IMR-90 (cell line): ENCODE results near the gene MAML2. TPM values are rescaled to one million over a fixed set of nuclear protein-coding genes. Genes with fewer than 3 reads are reported as not detected.

ENCODE experiments used
- ATAC-seq: fragments of 200-7000 bp; cut with Tn5 transposase; 2 replicates; pipeline ENCODE4 v1.9.1; 2020; ENCODE audit warnings: low read depth, mild to moderate bottlenecking, moderate library complexity
- BruUV-seq: library from RNA; stranded (reverse); fragments of 400-500 nt; replicated peaks from 2 replicates; lab custom pipeline; 2021; lab: Mats Ljungman, UMichigan
- CTCF ChIA-PET: fragments of 300-600 bp; formaldehyde crosslinking; extraction: SDS; loops from one replicate; lab custom pipeline; 2021; ENCODE audit warnings: antibody characterized with exemption; lab: Yijun Ruan, JAX
- POLR2A ChIA-PET: fragments of 300-600 bp; sonication (Branson Sonifier 250); formaldehyde crosslinking; loops from one replicate; lab custom pipeline; 2022; ENCODE audit warnings: antibody characterized with exemption; ENCODE audit not compliant: unreplicated experiment; lab: Charles Lee
- DNase-seq: peaks from one replicate; pipeline ENCODE4 v3.0.0; 2013
- H2AFZ ChIP-seq: replicated peaks from 2 replicates; pipeline ENCODE3; 2013; ENCODE audit warnings: low read length, mild to moderate bottlenecking; ENCODE audit not compliant: poor library complexity
- H2AK5ac ChIP-seq: 2 replicates; pipeline ENCODE4 v1.6.1; 2013; ENCODE audit warnings: low read depth, low read length, inconsistent platforms
- H2AK9ac ChIP-seq: replicated peaks from 2 replicates; pipeline ENCODE3; 2013; ENCODE audit warnings: mild to moderate bottlenecking, low read depth, low read length, moderate library complexity; ENCODE audit not compliant: poor library complexity
- H2BK120ac ChIP-seq: 2 replicates; pipeline ENCODE4 v1.6.1; 2013; ENCODE audit warnings: low read depth, low read length, inconsistent platforms
- H2BK15ac ChIP-seq: 3 replicates; pipeline ENCODE4 v1.6.1; 2013; ENCODE audit warnings: low read depth, low read length, inconsistent platforms
- H2BK20ac ChIP-seq: 2 replicates; pipeline ENCODE4 v1.6.1; 2013; ENCODE audit warnings: low read depth, mild to moderate bottlenecking, inconsistent platforms, low read length, moderate library complexity
- H2BK5ac ChIP-seq: 2 replicates; pipeline ENCODE4 v1.6.1; 2013; ENCODE audit warnings: mild to moderate bottlenecking, low read depth, low read length, inconsistent platforms; ENCODE audit not compliant: poor library complexity, severe bottlenecking
- H3K14ac ChIP-seq: replicated peaks from 2 replicates; pipeline ENCODE4 v1.6.1; 2013; ENCODE audit warnings: low read depth, low read length, inconsistent platforms
- H3K18ac ChIP-seq: 2 replicates; pipeline ENCODE4 v1.6.1; 2013; ENCODE audit warnings: low read depth, low read length, control low read depth
- H3K23ac ChIP-seq: 2 replicates; pipeline ENCODE4 v1.6.1; 2013; ENCODE audit warnings: low read depth, low read length, inconsistent platforms
- H3K27ac ChIP-seq: 2 replicates; pipeline ENCODE4 v1.5.1; 2013; ENCODE audit warnings: mild to moderate bottlenecking, control low read depth, low read length; ENCODE audit not compliant: insufficient read depth
- H3K27me3 ChIP-seq: 2 replicates; pipeline ENCODE4 v1.6.1; 2013; ENCODE audit warnings: low read length; ENCODE audit not compliant: control insufficient read depth, insufficient read depth
- H3K36me3 ChIP-seq: 2 replicates; pipeline ENCODE4 v1.6.1; 2013; ENCODE audit warnings: low read length, mixed read lengths; ENCODE audit not compliant: control insufficient read depth, insufficient read depth
- H3K4ac ChIP-seq: 2 replicates; pipeline ENCODE4 v1.6.1; 2013; ENCODE audit warnings: low read depth, low read length, inconsistent platforms
- H3K4me1 ChIP-seq: 2 replicates; pipeline ENCODE4 v1.6.1; 2013; ENCODE audit warnings: low read length, mixed read lengths; ENCODE audit not compliant: control insufficient read depth, insufficient read depth
- H3K4me2 ChIP-seq: 2 replicates; pipeline ENCODE4 v1.6.1; 2013; ENCODE audit warnings: low read depth, mild to moderate bottlenecking, control low read depth, low read length, moderate library complexity
- H3K4me3 ChIP-seq: 2 replicates; pipeline ENCODE4 v1.5.1; 2013; ENCODE audit warnings: low read depth, mild to moderate bottlenecking, control low read depth, low read length, moderate library complexity; ENCODE audit not compliant: insufficient read depth
- H3K56ac ChIP-seq: 2 replicates; pipeline ENCODE4 v1.6.1; 2013; ENCODE audit warnings: low read length, inconsistent platforms; ENCODE audit not compliant: insufficient read depth; ENCODE audit errors: extremely low read depth
- H3K79me1 ChIP-seq, 2 experiments: 2 replicates each; pipeline ENCODE4 v1.6.1; 2013; ENCODE audit warnings: low read length in 2 of 2, inconsistent platforms in 1 of 2, low read depth in 1 of 2
- H3K9ac ChIP-seq: 2 replicates; pipeline ENCODE4 v1.6.1; 2013; ENCODE audit warnings: low read depth, low read length, control low read depth
- H3K9me1 ChIP-seq: 2 replicates; pipeline ENCODE4 v1.6.1; 2013; ENCODE audit warnings: low read length, inconsistent platforms; ENCODE audit not compliant: insufficient read depth
- H3K9me3 ChIP-seq: 2 replicates; pipeline ENCODE4 v1.6.1; 2013; ENCODE audit warnings: low read length; ENCODE audit not compliant: control insufficient read depth, insufficient read depth
- H4K20me1 ChIP-seq: 2 replicates; pipeline ENCODE4 v1.6.1; 2013; ENCODE audit warnings: low read length, inconsistent platforms; ENCODE audit not compliant: insufficient read depth
- H4K5ac ChIP-seq: 2 replicates; pipeline ENCODE4 v1.6.1; 2013; ENCODE audit warnings: mild to moderate bottlenecking, low read depth, low read length, control low read depth
- H4K8ac ChIP-seq, 2 experiments: 2 replicates each; pipeline ENCODE4 v1.6.1; 2013; ENCODE audit warnings: low read depth in 2 of 2, low read length in 2 of 2, control low read depth in 1 of 2, inconsistent platforms in 1 of 2
- H4K91ac ChIP-seq: 2 replicates; pipeline ENCODE4 v1.6.1; 2013; ENCODE audit warnings: low read depth, low read length, inconsistent platforms; ENCODE audit not compliant: insufficient read depth
- BHLHE40 ChIP-seq: fragments of 150-350 bp; IDR thresholded peaks from 2 replicates; pipeline ENCODE4 v1.6.1; 2016; ENCODE audit warnings: mild to moderate bottlenecking, low read depth, low read length
- CEBPB ChIP-seq: IDR thresholded peaks from 2 replicates; pipeline ENCODE4 v1.6.1; 2012; ENCODE audit warnings: low read depth, low read length, improper control_type of control experiment
- CTCF ChIP-seq: conservative IDR thresholded peaks from 2 replicates; pipeline ENCODE4 v1.5.1; 2012; ENCODE audit warnings: mild to moderate bottlenecking, low read depth, low read length, improper control_type of control experiment
- MAFK ChIP-seq: IDR thresholded peaks from 2 replicates; pipeline ENCODE4 v1.6.1; 2012; ENCODE audit warnings: low read depth, low read length, improper control_type of control experiment
- NFE2L2 ChIP-seq: fragments of 150-350 bp; IDR thresholded peaks from 2 replicates; pipeline ENCODE4 v1.6.1; 2016; ENCODE audit warnings: low read depth, mild to moderate bottlenecking, low read length
- RCOR1 ChIP-seq: IDR thresholded peaks from 2 replicates; pipeline ENCODE4 v1.6.1; 2012; ENCODE audit warnings: mild to moderate bottlenecking, low read length, improper control_type of control experiment; ENCODE audit not compliant: insufficient replicate concordance
- RFX5 ChIP-seq: IDR thresholded peaks from 2 replicates; pipeline ENCODE4 v1.8.0; 2012; ENCODE audit warnings: low read depth, mild to moderate bottlenecking, low read length, moderate library complexity
- USF2 ChIP-seq: fragments of 150-350 bp; IDR thresholded peaks from 2 replicates; pipeline ENCODE4 v1.6.1; 2017; ENCODE audit warnings: mild to moderate bottlenecking, antibody characterized with exemption, low read length, low read depth
- WGBS, 2 experiments: methylation state at CpG; one replicate each; pipeline versions ENCODE4 v1.1.5 to v1.1.7; 2013; ENCODE audit warnings: missing lambda C conversion rate in 2 of 2; ENCODE audit not compliant: insufficient read length in 1 of 2; ENCODE audit errors: extremely low coverage in 2 of 2; 5-methylcytosine and 5-hydroxymethylcytosine counted together
- dilution Hi-C: fragments of 300-500 bp; cut with HindIII; formaldehyde crosslinking; loops from one replicate; pipeline ENCODE4 v1.14.3; 2018; ENCODE audit warnings: low sequenced_read_pairs; ENCODE audit not compliant: unreplicated experiment
- in situ Hi-C: fragments of 300-500 bp; cut with MboI; formaldehyde crosslinking; loops from 3 replicates; pipeline ENCODE4 v1.14.3; 2019; ENCODE audit warnings: low sequenced_read_pairs, inconsistent platforms, mixed read lengths
- intact Hi-C: fragments of 100-400 bp; cut with micrococcal nuclease; formaldehyde crosslinking; loops from 2 replicates; pipeline ENCODE4 v1.10.0; 2022
- polyA plus RNA-seq, 3 experiments: library from polyadenylated mRNA; depleted of rRNA; stranded (reverse); fragments of >200 nt; gene quantifications; 2 replicates each; pipeline ENCODE4 v1.2.3, GENCODE V29; 2012; ENCODE audit warnings: low replicate concordance in 1 of 3
- total RNA-seq: library from RNA; depleted of rRNA; stranded (reverse); fragments of >200 nt; gene quantifications from 2 replicates; pipeline ENCODE4 v1.2.3, GENCODE V29; 2012

The MAML2 gene
- total and polyA plus RNA-seq, 2 of the 4 experiments (the other 2 are of a cell fraction), result 15.0 to 19.5 TPM

DNA sequence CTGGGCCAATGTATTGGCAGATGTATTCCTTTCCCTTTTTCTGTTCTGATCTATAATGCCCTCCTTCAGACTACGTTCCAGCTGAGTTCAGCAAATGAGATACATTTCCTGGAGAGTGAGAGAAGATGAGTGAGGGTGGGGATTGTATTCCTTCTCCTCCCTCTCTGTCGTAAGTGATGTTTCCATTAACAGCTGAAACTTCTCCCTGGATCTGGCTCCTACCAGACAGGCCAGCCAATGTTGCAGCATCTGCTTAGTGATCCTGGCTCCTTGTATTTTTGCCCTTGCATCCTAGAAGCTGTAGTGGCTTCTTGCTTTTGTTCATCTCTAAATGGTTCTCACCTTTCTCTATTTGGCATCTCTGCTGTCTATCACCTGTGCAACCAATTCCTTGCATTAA lies 370.9 kb downstream of the MAML2 start:
- peak; percentile 46; the same call in 1 of the 2 replicates for ATAC-seq
- WGBS, 2 experiments, result no CpG with 5 or more reads among the region's 2 CpGs
- peak; percentile 6 for DNase-seq
- no peak overlapping the region for H3K14ac ChIP-seq
- no peaks in the 10 kb centered on the region for H3K36me3 ChIP-seq
- TF ChIP-seq MAFK (no peak), CTCF (no peak), NFE2L2 (no peak), USF2 (no peak), RCOR1 (no peak), RFX5 (no peak), BHLHE40 (no peak), CEBPB (no peak)
- H3K9me1 ChIP-seq, result peaks cover 3% of the 10 kb centered on the region; the same call in 1 of the 2 replicates
- POLR2A ChIA-PET, result no interaction called here
- H4K5ac ChIP-seq, result no peak overlapping the region
- no peak overlapping the region for H2BK20ac ChIP-seq
- no peak overlapping the region for H3K4me3 ChIP-seq
- CTCF ChIA-PET, result no interaction called here
- dilution Hi-C loops (no loop called here), in situ Hi-C loops (no loop called here), intact Hi-C loops (loop anchor here (5.0 kb wide), 1 partner anchor 125 kb away; no protein-coding TSS in a partner anchor)
- H3K56ac ChIP-seq, result no peak overlapping the region
- no peak overlapping the region for H3K9ac ChIP-seq
- H3K27me3 ChIP-seq, result no peaks in the 10 kb centered on the region
- peaks cover 1% of the 10 kb centered on the region; the same call in 1 of the 2 replicates for H3K4me1 ChIP-seq
- H4K8ac ChIP-seq, result no peak overlapping the region
- H2BK15ac ChIP-seq, result no peak overlapping the region
- H3K23ac ChIP-seq, result no peak overlapping the region
- no peak overlapping the region for H3K4me2 ChIP-seq
- H2AK9ac ChIP-seq, result no peak overlapping the region
- H3K9me3 ChIP-seq, result no peaks in the 10 kb centered on the region
- no peak overlapping the region for H3K18ac ChIP-seq
- H4K20me1 ChIP-seq, result no peaks in the 10 kb centered on the region
- no peak overlapping the region for H3K4ac ChIP-seq
- H2AFZ ChIP-seq, result no peak overlapping the region
- H3K27ac ChIP-seq, result no peak overlapping the region
- no peak overlapping the region for H2AK5ac ChIP-seq
- no TSS peak for BruUV-seq
- no peak overlapping the region for H2BK5ac ChIP-seq
- H4K91ac ChIP-seq, result no peak overlapping the region
- H2BK120ac ChIP-seq, result no peak overlapping the region
- no peaks in the 10 kb centered on the region; a peak in 1 of 4 replicates for H3K79me1 ChIP-seq
